GM23338 (cell line): ENCODE results near the gene TOMM40L. TPM values are rescaled to one million over a fixed set of nuclear protein-coding genes. Genes with fewer than 3 reads are reported as not detected.
A peak's percentile ranks its signal among the peaks of the same experiment; 100 is the strongest.
"Not testable (repeated sequence)": the region's sequence is repeated elsewhere in the genome, so short reads cannot be mapped to it uniquely, and the experiment has no call there.

Experiments
- ATAC-seq: fragments of 200-7000 bp; cut with Tn5 transposase; 3 replicates; pipeline ENCODE4 v1.9.1; 2020
- DNase-seq: peaks from one replicate; pipeline ENCODE4 v3.0.0-alpha.2; 2015; ENCODE audit warnings: low spot score
- H2AFZ ChIP-seq: fragments of 200-600 bp; sonication (generic); 2 replicates; pipeline ENCODE4 v1.8.0; 2016; ENCODE audit warnings: antibody characterized with exemption, mild to moderate bottlenecking, moderate library complexity
- H3F3A ChIP-seq: fragments of 200-600 bp; sonication (generic); replicated peaks from 2 replicates; pipeline ENCODE4 v1.8.0; 2017; ENCODE audit warnings: antibody characterized with exemption, mixed run types, low read depth
- H3K27ac ChIP-seq: fragments of 200-600 bp; sonication (generic); 2 replicates; pipeline ENCODE4 v1.6.1; 2016; ENCODE audit warnings: low read depth
- H3K27me3 ChIP-seq: fragments of 200-600 bp; sonication (generic); 2 replicates; pipeline ENCODE4 v1.8.0; 2016; ENCODE audit warnings: mild to moderate bottlenecking, mixed run types, moderate library complexity; ENCODE audit not compliant: insufficient read depth
- H3K36me3 ChIP-seq: fragments of 200-600 bp; sonication (generic); 2 replicates; pipeline ENCODE4 v1.8.0; 2016; ENCODE audit warnings: mild to moderate bottlenecking; ENCODE audit not compliant: insufficient read depth
- H3K4me1 ChIP-seq: fragments of 200-600 bp; sonication (generic); 2 replicates; pipeline ENCODE4 v1.8.0; 2016; ENCODE audit warnings: mild to moderate bottlenecking, moderate library complexity; ENCODE audit not compliant: insufficient read depth
- H3K4me2 ChIP-seq: fragments of 200-600 bp; sonication (generic); 2 replicates; pipeline ENCODE4 v1.7.1; 2017; ENCODE audit warnings: mixed run types
- H3K4me3 ChIP-seq: fragments of 200-600 bp; sonication (generic); 2 replicates; pipeline ENCODE4 v1.6.1; 2016; ENCODE audit warnings: mixed run types
- H3K79me2 ChIP-seq: fragments of 200-600 bp; sonication (generic); replicated peaks from 2 replicates; pipeline ENCODE4 v1.8.0; 2017; ENCODE audit warnings: mild to moderate bottlenecking; ENCODE audit not compliant: insufficient read depth
- H3K9me2 ChIP-seq: fragments of 200-600 bp; sonication (generic); 2 replicates; pipeline ENCODE4 v1.8.0; 2017; ENCODE audit not compliant: insufficient read depth
- H4K20me1 ChIP-seq: fragments of 200-600 bp; sonication (generic); replicated peaks from 2 replicates; pipeline ENCODE4 v1.8.0; 2017; ENCODE audit warnings: mild to moderate bottlenecking; ENCODE audit not compliant: insufficient read depth
- H3K27ac Mint-ChIP-seq: 2 replicates; pipeline ENCODE4 v1.8.0; 2020; ENCODE audit warnings: inconsistent platforms, mild to moderate bottlenecking, moderate library complexity, mixed read lengths
- H3K27me3 Mint-ChIP-seq: 3 replicates; pipeline ENCODE4 v1.8.0; 2022; ENCODE audit warnings: low read depth, mild to moderate bottlenecking, moderate library complexity, mixed read lengths, inconsistent platforms; ENCODE audit not compliant: insufficient read depth, poor library complexity
- H3K36me3 Mint-ChIP-seq: 3 replicates; pipeline ENCODE4 v1.8.0; 2021; ENCODE audit warnings: low read depth, mild to moderate bottlenecking, inconsistent platforms, moderate library complexity, mixed read lengths
- H3K4me1 Mint-ChIP-seq: 3 replicates; pipeline ENCODE4 v1.8.0; 2020; ENCODE audit warnings: mild to moderate bottlenecking, inconsistent platforms, mixed read lengths
- H3K4me3 Mint-ChIP-seq: 3 replicates; pipeline ENCODE4 v1.8.0; 2021; ENCODE audit warnings: moderate library complexity, mild to moderate bottlenecking, inconsistent platforms, mixed read lengths
- H3K9me3 Mint-ChIP-seq: 3 replicates; pipeline ENCODE4 v1.8.0; 2020; ENCODE audit warnings: moderate library complexity, mild to moderate bottlenecking, inconsistent platforms, mixed read lengths
- CREB1 ChIP-seq: fragments of 250-450 bp; sonication (Bioruptor Pico); IDR thresholded peaks from 2 replicates; pipeline ENCODE4 v1.5.0; 2020; ENCODE audit warnings: low read depth, mild to moderate bottlenecking, moderate library complexity
- EZH2 ChIP-seq: fragments of 200-600 bp; sonication (generic); IDR thresholded peaks from one replicate; pipeline ENCODE4 v1.8.0; 2017; ENCODE audit warnings: antibody characterized with exemption, mild to moderate bottlenecking, low read depth; ENCODE audit not compliant: unreplicated experiment
- EZH2phosphoT487 ChIP-seq: fragments of 200-600 bp; sonication (generic); IDR thresholded peaks from one replicate; pipeline ENCODE4 v1.8.1; 2018; ENCODE audit warnings: antibody characterized with exemption; ENCODE audit not compliant: unreplicated experiment
- JUNB ChIP-seq: IDR thresholded peaks from one replicate; pipeline ENCODE4 v1.6.1; 2016; ENCODE audit warnings: antibody characterized with exemption; ENCODE audit not compliant: unreplicated experiment
- NANOG ChIP-seq: IDR thresholded peaks from 2 replicates; pipeline ENCODE4 v1.6.1; 2016; ENCODE audit warnings: antibody characterized with exemption, borderline replicate concordance
- STAT1 ChIP-seq: IDR thresholded peaks from one replicate; pipeline ENCODE4 v1.6.1; 2016; ENCODE audit warnings: antibody characterized with exemption; ENCODE audit not compliant: unreplicated experiment
- ZNF114 ChIP-seq: fragments of 250-450 bp; sonication (Bioruptor Pico); IDR thresholded peaks from 2 replicates; pipeline ENCODE4 v1.5.0; 2020; ENCODE audit warnings: mild to moderate bottlenecking, moderate library complexity
- ZNF331 ChIP-seq: fragments of 250-450 bp; sonication (Bioruptor Pico); IDR thresholded peaks from 2 replicates; pipeline ENCODE4 v1.5.0; 2020; ENCODE audit warnings: low read depth, mild to moderate bottlenecking, moderate library complexity
- polyA plus RNA-seq: library from polyadenylated mRNA; unstranded; fragments of >200 nt; fragmentation: Nextera tagmentation; extraction: Ambion mirVana; gene quantifications from 2 replicates; pipeline ENCODE4 v1.2.1, GENCODE V29; 2016
- total RNA-seq: library from RNA; depleted of rRNA; stranded (reverse); fragments of >200 nt; shearing (Covaris generic); gene quantifications from 2 replicates; pipeline ENCODE4 v1.2.3, GENCODE V29; 2014
- TF ChIP-seq, protein P1 (sequence below), 2 experiments: fragments of 200-600 bp in 1 of 2; sonication (generic) in 1 of 2; conservative IDR thresholded peaks; 2 replicates each; pipeline versions ENCODE4 v1.5.1 to v1.6.1; 2016 to 2017; ENCODE audit warnings: antibody characterized with exemption in 2 of 2, low read depth in 2 of 2, mild to moderate bottlenecking in 2 of 2, moderate library complexity in 1 of 2
- TF ChIP-seq, protein P2 (sequence below): IDR thresholded peaks from 2 replicates; pipeline ENCODE4 v1.6.1; 2016; ENCODE audit warnings: antibody characterized with exemption

The TOMM40L gene
- total and polyA plus RNA-seq, 2 experiments from 2014 or later: 6.8 to 12.9 TPM

- TF ChIP-seq, protein P1, sequence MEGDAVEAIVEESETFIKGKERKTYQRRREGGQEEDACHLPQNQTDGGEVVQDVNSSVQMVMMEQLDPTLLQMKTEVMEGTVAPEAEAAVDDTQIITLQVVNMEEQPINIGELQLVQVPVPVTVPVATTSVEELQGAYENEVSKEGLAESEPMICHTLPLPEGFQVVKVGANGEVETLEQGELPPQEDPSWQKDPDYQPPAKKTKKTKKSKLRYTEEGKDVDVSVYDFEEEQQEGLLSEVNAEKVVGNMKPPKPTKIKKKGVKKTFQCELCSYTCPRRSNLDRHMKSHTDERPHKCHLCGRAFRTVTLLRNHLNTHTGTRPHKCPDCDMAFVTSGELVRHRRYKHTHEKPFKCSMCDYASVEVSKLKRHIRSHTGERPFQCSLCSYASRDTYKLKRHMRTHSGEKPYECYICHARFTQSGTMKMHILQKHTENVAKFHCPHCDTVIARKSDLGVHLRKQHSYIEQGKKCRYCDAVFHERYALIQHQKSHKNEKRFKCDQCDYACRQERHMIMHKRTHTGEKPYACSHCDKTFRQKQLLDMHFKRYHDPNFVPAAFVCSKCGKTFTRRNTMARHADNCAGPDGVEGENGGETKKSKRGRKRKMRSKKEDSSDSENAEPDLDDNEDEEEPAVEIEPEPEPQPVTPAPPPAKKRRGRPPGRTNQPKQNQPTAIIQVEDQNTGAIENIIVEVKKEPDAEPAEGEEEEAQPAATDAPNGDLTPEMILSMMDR (conservative IDR thresholded peaks at IDR 0.05; ENCODE audit: low read depth in 2 of 2): no peak
- TF ChIP-seq JUNB (no peak), ZNF331 (CRISPR knock-in tag) (no peak), STAT1 (no peak), EZH2 (no peak), EZH2phosphoT487 (no peak), CREB1 (CRISPR knock-in tag) (no peak), NANOG (no peak)
- TF ChIP-seq, protein P2, sequence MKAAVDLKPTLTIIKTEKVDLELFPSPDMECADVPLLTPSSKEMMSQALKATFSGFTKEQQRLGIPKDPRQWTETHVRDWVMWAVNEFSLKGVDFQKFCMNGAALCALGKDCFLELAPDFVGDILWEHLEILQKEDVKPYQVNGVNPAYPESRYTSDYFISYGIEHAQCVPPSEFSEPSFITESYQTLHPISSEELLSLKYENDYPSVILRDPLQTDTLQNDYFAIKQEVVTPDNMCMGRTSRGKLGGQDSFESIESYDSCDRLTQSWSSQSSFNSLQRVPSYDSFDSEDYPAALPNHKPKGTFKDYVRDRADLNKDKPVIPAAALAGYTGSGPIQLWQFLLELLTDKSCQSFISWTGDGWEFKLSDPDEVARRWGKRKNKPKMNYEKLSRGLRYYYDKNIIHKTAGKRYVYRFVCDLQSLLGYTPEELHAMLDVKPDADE: no peak
These were observed 1.8 kb upstream of the TOMM40L start (continued) for GRCh38 chr1:161223805-161224694.

- Histone ChIP-seq H3K4me1 (peaks cover 13% of the 10 kb centered on the region), H2AFZ (0 out of 2 replicates have a peak overlapping the region, but pooled peaks have one; percentile 10)
- not testable (repeated sequence) for H3K4me2 ChIP-seq, DNase-seq, H3K9me2 ChIP-seq, H3K27ac ChIP-seq, H3K27me3 Mint-ChIP-seq, H4K20me1 ChIP-seq, ATAC-seq, H3K4me3 ChIP-seq, H3K9me3 Mint-ChIP-seq, H3F3A ChIP-seq, H3K27me3 ChIP-seq, H3K27ac Mint-ChIP-seq, H3K36me3 ChIP-seq, H3K4me3 Mint-ChIP-seq, H3K79me2 ChIP-seq
- peaks cover 14% of the 10 kb centered on the region for H3K36me3 Mint-ChIP-seq
- peaks cover 28% of the 10 kb centered on the region for H3K4me1 Mint-ChIP-seq
These were observed 1.2 kb upstream of the TOMM40L start for GRCh38 chr1:161224695-161225087.

- no peaks in the 10 kb centered on the region for H4K20me1 ChIP-seq
- H3K79me2 ChIP-seq: no peaks in the 10 kb centered on the region
- H3K4me3 Mint-ChIP-seq: peak overlapping the region; percentile 97
- peaks cover 6% of the 10 kb centered on the region for H3K36me3 ChIP-seq
- no peak overlapping the region for H3K4me2 ChIP-seq
- H3F3A ChIP-seq: peaks cover 2% of the 10 kb centered on the region; the same call in 1 of the 2 replicates
- no peaks in the 10 kb centered on the region for H3K27me3 ChIP-seq
- no peak for DNase-seq
- 0 out of 2 replicates have a peak overlapping the region, but pooled peaks have one; percentile 10 for H2AFZ ChIP-seq
- H3K9me3 Mint-ChIP-seq: no peaks in the 10 kb centered on the region
- H3K9me2 ChIP-seq: no peaks in the 10 kb centered on the region
- no peak for TF ChIP-seq ZNF114 (CRISPR knock-in tag)
- no peak for TF ChIP-seq EZH2phosphoT487
- H3K36me3 Mint-ChIP-seq: peaks cover 17% of the 10 kb centered on the region
- ATAC-seq: peak; percentile 5
- no peak overlapping the region for H3K4me3 ChIP-seq
- no peak overlapping the region for H3K27ac ChIP-seq
- H3K4me1 Mint-ChIP-seq: peaks cover 26% of the 10 kb centered on the region
- peaks cover 13% of the 10 kb centered on the region for H3K4me1 ChIP-seq
- peak overlapping the region; percentile 44; the same call in 1 of the 2 replicates for H3K27ac Mint-ChIP-seq
- H3K27me3 Mint-ChIP-seq: peaks cover 5% of the 10 kb centered on the region
These were observed 704 bp upstream of the TOMM40L start for GRCh38 chr1:161225178-161225533.
